ENCODE results near the gene EFHC1.
"Not testable (repeated sequence)": the region's sequence is repeated elsewhere in the genome, so short reads cannot be mapped to it uniquely, and the experiment has no call there.

EFHC1 gene

DNA sequence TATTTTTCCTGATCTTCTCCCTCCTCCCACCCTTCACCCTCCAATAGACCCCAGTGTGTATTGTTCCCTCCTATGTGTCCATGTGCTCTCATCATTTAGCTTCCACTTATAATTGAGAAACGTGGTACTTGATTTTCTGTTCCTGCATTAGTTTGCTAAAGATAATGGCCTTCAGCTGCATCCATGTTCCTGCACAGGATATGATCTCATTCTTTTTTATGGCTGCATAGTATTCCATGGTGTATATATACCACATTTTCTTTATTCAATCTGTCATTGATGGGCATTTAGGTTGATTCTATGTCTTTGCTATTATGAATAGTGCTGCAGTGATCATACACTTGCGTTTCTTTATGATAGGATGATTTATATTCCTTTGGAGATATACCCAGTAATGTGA, 41.1 kb downstream of the EFHC1 start:
- DNase-seq, result not testable (repeated sequence)

DNA sequence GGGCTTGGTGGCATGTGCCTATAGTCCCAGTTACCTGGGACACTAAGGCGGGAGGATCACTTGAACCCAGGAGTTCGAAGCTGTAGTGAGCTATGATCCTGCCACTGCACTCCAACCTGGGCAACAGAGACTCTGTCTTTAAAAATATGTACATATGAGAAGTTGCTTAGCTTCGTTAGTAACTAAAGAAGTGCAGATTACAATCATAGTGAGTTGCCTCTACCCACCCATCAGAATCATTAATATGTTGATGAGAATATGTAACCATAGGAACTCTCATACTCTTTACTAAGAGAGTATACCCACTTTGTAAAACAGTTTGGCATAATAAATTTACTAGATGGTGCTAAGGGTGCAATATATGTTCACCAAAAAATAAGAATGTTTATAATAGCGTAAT, 54.0 kb downstream of the EFHC1 start:
- DNase-seq, result no peak

DNA sequence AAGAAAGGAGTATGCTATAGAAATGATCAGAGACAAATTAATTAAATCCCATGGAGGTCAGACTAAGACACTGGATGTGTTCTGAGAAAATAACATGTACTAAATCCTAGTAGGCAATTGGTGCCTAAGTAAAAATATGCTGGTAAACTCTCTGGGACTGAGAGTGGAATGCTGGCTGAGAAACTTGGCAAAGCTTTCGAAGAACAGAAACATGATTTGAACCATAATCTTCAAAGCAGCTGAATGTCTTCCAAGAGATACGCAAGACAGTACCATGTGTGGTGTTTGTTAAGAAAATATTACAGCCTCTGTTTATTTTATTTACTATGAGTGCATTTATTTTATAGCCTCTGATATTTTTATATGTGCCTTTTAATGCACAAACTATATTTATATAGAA, 55.2 kb downstream of the EFHC1 start:
- no peak for DNase-seq

DNA sequence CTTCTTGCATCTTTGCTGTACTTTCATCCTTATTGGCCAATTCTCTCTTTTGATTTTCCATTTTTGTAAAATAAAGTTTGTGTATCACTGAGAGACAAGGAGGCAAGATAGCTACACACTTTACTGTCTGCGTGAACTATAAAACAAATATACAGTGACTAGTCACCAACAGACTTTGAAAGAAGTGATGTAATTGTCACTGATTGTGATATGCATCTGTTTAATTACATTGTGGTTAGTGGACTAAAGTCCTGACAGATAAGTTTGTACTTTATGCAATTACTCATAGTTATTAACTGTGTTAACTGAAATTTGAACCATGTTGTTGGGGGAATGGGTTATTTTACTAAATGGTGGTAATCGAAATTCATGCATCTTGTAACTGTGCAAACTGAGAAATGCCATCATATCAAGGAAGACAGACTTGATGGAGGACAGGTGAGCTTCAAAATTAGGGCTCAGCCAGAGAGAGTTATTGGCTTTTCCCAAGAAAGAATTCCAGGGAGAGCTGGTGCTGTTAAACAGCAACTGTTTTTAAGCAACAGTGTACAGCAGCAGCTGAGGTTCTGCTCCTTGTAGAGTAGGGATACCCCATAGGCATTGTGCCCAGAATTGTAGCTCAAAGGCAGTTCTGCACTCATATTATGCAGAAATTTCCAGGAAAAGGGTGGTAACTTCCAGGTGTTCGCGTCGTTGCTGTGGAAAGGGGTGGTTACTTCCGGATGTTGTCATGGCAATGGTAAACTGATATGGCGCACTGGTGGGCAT, 62.9 kb downstream of the EFHC1 start:
- DNase-seq, result no peak

DNA sequence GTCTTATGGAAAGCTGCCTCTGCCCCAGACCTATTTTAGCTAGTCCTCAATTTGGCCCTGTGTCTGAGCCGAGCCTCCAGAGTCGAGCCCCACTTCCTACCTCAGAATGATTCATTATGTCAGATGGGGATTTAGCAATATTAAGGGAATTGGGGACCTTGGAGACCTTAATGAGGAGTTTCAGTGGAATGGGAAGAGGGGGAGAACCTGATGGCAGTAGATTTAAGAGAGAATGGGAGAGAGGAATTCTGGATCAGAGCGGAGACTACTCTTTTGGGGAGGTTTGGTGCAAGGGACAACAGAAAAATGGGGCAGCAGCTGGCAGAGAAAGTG, 63.5 kb downstream of the EFHC1 start:
- no peak for DNase-seq

DNA sequence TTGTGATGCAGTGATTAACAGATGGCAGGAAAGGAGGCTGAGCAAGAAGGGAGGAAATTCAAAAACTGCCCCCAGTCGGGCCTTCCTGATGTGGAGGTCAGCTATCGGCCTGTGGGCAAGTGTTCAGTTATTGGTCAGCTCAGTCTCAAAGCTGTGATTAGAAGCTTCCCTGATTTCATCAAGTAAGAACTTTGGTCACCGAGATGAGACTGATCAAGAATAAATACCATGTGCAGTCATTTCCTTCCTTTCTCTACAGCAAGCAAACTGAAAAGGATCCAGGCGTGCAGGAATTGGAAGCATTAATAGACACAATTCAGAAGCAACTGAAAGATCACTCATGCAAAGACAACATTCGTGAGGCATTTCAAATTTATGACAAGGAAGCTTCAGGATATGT, 69.7 kb downstream of the EFHC1 start:
- no peak for DNase-seq

DNA sequence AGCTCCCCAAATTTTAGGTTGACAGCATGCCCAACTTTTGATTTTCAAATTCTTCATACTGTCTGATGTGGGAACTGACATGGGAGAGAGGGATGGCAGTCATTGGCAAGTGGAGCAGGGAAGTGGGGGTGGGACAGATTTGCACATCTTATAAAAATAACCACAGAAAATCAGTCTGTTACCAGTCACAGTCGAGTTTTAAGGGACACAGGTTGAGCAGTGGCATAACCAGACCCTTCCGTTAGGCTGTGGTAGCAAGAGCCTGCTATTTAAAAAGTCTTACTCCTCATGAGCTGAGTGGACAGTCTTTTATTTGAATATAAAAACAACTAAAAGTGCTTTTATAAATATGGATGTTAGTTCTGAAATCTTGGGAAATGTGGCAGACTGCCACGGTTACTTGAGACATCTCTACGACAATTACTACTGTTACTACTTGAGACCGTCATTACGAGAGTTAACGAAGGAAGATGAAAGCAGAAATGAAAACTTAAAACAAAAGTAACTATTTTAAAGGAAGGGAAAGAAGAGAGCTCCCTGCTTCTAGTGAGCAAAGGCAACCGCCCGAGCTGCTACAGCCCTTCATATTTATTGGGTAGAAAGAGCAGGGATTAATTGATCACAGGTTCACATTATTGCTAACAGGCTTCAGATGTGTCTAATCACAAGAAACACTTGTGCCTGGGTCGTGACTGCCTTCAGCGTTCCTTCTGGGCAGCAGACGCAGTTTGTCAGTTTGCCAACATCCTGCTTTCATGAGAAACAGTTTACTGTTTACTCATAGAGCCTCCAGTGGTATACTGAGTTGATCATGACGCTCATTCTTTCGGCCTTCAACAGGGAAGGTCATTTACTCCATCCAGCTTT, 71.3 kb downstream of the EFHC1 start:
- no peak for DNase-seq

DNA sequence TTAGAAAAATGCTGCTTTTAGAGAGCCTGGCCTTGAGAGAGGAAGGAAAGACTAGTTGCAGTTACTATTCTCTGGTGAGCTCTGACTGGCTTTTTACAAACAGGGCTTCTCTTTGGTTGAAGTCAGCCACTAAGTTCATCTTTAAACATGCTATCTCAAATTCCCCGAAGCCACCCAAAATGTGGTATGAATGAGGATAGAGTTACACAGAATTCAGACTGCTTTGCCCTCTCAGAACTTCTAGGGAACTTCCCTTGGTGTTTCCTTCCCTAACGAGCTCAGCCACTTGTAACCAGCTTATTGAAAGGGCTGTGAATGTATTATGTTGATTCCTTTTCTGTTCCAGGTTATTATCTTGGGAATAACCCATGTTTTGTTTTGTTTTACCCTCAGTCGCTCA, 73.5 kb downstream of the EFHC1 start:
- DNase-seq, result no peak

DNA sequence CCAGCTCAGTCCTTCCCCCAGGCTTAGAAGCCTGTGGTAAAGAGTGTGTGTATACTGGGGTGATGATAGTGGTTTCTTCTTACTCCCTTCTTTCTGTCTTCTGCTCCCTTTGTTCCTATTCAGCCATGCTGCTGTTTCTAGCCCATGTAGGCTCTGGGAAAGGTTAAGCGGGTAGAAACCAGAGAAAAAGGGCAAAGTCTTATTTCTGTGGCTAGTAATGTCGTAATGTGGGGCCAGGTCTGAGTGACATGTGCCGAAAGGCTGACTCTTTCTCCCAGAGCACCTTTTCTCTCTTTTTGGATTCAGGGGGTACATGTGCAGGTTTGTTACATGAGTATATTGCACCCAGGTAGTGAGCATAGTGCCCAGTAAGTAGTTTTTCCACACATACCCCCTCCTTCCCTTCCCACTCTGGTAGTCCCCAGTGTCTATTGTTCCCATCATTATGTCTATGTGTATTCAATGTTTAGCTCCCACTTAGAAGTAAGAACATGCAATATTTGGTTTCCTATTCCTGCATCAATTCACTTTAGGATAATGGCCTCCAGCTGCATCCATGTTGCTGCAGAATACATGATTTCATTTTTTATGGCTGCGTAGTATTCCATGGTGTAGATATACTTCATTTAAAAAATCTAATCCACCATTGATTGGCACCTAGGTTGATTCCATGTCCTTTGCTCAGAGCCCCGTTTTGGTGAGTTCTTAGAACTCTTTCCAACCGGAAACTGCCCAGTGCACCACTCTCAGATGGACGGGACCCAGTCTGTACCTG, 74.3 kb downstream of the EFHC1 start:
- DNase-seq, result no peak

DNA sequence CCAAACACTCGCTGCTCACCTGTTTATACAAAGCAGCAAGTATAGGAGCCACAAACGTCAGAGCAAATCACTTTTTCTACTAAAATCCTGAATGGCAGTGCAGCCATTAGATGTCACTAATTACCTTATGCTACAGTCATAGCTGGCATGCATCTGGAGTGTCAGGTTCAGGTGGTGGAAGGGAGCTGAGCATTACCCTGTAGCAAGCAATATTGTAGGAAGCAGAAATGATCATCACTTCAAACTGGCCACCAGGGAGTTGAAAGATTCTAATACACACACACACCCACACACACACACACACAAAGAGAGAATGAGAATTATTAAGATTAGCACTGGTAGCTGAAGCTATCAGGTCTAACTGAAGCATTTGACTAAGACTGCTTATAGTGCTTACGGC, 75.8 kb downstream of the EFHC1 start:
- DNase-seq, result no peak

DNA sequence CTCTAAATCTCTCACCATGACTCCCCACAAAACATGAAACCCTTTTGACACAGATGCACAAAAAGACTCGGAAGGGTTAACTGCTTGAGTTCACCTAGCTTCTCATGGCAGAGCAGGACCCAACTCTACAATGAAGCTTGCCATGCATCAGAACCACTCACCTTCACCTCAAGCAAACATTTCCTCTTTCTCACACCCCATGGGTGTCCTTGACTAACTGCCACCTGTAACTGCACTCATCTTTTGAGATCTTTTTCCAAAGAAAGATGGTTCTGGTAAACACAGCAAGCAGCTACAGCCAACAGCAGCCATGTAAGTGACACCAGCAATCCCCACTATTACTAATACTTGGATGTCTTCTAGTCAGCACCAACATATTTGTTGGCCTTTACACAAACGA, 76.5 kb downstream of the EFHC1 start:
- no peak for DNase-seq

DNA sequence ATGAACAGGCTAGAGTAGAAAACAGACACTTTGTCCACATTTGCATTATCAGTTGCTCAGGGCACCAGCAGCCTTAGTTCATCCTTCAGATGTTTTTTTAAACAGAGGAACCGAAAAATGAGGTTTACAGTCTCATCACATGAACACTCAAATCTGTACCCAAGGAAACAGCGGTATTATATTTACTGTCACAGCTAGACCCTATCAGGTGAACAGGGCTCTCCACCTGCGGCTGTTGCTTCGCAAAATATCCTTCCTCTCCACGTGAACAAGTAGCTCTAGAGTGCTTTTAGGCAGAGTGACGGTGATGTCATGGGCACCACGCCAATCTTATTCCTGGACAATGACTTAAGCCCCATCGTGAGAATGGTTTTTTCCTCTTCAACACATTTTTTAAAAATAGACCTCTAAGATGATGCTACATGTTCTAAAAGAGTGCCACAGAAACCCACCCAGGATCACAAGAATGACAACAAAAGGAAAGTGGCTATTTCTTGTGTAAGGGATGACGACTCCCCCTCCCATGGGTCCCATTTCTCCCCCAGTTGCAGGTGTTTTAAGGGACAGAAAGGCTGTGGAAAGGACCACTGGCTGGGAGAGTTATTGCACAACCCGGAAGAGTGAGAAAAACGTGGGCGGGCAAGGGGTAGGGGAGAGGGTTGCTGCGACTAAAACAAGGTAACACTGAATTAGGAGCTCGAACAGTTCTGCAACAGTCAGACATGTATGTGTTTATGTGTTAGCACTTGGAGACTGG, 77.7 kb downstream of the EFHC1 start:
- no peak for DNase-seq

DNA sequence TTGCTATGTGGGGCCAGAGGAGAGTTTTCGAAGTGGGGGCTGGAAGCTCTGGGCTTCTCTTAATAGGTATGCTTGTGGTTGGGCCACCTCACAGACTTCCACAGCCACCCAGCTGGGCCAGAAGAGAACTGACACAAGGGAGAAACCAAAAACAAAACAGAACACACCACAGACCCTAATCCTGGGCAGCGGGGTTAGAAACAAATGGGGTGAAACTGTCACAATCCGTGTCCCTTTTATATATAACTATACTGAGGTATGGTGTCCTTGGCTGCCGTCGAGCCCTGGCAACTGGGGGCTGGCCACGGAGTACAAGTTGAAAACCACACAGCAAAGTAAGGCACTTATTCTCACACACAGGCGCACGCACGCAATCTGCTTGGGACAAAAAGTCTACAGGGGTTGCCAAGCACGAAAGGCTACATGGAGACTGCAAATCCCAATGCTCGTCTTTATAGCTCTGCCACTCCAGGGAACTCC, 78.4 kb downstream of the EFHC1 start:
- DNase-seq, result no peak

DNA sequence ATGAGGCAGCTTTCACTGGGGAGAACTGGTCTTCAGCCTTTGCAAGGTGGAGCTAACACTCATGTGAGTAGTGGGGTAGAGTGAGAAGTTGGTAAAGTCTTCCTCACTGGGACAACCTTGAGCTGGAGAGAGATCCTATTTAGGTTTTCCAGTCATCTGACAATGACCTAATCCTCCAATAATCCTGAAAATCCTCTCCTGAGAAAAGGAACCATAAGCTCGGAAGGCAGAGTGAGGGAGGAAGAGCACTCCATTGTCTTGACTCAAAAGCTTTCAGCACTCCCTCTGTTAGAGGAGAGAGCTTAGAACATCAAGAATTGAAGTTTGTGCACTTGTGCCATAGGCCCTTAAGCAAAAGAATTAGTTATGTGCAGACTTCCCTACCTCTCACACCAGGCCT, 78.9 kb downstream of the EFHC1 start:
- no peak for DNase-seq

DNA sequence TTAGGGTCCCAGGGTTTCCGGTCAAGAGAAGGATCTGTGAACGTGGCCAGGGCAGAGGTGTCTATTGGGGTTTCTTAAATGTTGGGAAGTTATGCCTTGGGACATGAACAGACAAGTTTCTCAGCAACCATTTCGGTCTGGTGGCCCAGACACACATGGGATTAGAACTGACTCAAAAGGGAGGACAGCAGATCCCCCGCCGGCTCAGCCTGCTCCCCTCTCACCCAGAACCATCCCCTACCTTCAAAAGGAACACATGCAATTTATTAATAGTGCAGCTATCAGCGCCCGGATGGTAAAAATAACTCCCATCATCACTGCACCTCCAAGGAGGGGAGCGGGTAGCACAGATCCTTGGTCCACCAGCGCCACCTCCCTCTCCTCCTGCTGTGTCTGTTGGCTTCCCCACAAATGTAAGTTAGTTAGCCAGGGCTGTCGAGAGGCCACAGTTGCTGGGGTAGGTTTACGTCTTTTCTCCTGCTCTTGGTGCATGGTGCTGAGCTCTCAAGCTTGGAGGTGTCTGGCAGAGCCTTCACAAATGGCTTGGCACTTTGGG, 79.6 kb downstream of the EFHC1 start:
- no peak for DNase-seq

DNA sequence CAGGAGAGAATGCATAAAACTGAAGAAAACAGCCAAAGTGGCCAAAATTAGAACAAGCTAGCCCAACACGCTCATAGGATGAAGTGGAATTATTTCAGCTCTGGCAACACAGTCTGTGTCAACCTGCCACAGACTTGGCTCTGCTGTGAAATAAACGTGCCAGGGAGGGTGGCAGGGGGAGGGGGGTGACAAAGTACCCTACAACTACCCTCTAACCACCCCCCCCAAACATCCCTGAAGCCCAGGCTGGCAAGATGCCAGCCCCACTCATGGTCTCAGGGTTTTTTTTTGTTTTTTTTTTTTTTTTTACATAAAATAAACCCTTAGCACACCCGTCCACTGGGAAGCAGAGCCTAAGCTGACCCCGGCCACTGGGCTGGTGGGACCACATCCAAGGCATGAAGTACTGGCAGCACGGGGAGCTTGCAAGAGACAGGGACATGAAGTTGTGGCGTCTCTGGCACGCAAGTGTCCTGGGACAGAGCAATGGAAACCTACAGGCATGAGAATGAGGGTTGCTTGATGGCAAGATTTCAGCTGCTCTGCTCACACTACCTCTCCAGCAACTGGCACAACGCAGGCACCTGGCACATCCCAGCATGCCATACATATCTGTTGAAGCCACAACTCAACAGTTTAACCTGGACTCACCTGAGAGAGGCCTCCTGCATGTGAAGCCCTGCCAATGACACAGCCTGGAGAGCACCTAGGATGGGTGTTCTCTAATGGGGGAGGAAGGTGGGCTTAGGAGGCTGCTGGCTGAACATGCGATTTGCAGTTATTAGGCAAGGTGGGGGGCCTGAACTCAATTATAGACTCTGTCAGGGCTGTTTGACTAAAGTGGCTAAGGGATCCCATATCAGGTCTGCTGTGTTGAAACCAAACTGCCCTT, 80.3 kb downstream of the EFHC1 start:
- no peak for DNase-seq

DNA sequence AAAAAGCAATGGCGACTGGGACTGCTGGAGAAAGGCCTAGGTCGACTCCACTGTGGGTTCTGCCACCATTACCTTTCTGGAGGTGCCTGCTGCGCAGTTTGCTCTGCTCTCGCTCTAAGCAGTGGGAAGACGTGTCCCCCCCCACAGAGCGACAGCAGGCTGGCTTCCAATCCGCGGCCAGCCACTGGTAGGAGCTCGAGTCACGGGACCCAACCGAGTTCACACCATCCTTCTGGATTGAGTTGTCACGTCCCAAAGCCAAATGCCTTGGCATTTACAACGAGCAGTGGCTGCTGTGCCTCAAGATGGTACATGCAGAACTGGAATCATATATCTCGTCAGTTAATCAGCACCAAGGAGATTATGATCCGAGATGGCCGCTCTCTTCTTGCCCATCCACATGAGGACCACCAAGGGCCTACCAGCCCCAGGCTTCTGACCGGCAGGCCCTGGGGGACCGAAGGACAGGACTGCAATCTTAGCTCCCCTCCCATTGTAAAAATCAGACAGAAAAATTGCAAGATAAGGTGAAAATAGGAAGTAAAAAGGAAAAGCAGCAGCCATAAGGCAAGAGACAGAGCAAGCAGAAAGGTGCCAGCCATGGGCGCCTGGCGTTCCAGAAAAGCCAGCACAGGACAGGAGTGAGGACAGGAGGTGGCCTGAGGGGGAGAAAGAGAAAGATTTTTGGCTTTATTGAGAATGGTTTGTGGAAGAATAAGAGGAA, 82.3 kb downstream of the EFHC1 start:
- DNase-seq, result no peak

DNA sequence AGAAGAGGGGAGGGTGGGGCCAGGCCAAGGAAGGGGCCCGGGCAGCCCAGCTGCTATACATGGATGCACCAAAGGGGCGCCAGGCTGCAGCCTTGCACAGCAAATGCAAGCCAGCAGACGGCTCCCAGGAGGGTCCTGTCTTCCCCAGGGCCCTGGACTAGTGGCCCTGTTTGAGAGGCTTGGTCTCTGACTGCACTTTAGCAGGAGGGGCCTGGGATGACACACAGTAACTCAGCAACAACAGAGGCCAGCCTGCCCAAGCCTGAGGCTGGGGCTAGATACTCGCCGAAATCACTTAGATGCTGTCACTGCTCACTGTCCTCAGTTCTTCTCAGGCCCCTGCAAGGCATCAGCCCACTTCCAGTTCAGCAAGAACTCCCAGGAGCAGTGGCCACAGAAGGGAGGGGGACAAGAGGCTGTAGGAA, 83.2 kb downstream of the EFHC1 start:
- no peak for DNase-seq

DNA sequence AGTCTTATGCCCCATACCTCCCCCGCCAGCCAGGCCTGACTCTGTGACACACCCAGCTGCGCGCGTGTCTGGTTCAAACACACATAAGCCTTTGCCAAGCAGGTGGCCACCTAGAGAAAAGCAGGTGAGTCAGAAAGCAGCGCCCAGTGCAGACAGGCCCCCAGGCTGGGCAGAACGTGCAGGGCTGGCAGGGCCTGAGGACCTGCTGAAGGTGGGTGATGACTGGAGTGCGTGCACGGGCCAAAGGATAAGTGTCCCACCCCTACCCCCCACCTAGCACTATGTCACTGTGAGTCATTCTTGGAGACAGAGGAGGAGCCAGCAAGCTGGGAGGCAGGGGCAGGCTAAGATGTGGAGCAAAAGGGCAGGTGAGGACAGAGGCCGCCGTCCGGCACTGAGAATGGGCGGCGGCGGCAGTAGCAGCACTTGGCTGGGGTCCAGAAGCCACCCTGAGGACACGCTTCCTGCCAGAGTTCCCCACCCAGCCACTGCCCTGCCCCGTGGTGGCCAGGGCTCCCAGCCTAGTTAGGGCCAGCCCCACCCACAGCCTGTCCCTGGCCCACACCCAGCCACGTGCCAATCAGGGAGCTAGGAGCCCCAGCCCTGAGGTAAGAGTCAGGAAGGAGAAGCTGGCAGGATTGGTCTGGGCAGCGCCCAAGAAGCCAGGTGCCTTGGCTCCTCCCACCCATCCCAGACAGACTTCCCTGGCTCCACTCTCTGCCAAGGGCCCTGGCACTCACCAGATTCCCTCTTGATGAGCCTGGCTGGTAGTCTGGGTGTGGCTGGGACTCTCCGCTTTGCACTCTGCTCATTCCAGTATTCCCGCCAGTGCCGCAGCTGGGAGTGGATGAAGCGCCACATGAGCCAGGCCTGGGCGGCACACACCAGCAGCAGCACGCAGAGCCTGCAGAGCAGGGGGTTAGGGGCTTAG, 84.0 kb downstream of the EFHC1 start:
- DNase-seq, result peak; percentile 71

DNA sequence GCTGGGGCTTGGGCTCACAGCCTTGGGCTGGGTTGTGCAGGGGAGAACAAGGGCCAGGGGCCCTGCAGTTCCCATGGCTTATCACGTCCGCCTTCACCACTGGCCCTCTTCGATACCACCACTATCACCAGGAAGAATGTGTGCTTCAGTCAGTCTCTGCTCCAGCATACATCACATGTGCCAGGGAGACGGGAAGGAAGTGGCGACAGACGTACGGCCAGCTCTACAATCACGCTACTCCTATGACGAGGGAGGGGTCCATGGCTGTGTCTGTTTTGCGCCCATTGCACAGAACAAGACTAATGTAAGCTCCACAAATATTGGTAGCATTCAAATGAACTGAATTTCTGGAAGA, 84.6 kb downstream of the EFHC1 start:
- no peak for DNase-seq

All from 8988T (cell line).